ENCODE data around the gene KLHL36.

The KLHL36 gene

GRCh38 chr16:84606081-84606875 lies 42.0 kb upstream of the KLHL36 start:
- DNase-seq (ENCODE audit: low spot score) = no peak
- H3K27me3 ChIP-seq (ENCODE audit: control insufficient read depth in 3 of 3, insufficient read depth in 3 of 3, low read depth in 1 of 3, low read length in 3 of 3) = no peaks in the 10 kb centered on the region
- no peak overlapping the region for H3K14ac ChIP-seq (ENCODE audit: low read length)
- no peak overlapping the region for H3K9ac ChIP-seq (ENCODE audit: low read depth, low read length, poor library complexity)
- no peak overlapping the region for H2BK5ac ChIP-seq (ENCODE audit: low read length)
- no peak overlapping the region for H3K27ac ChIP-seq (replicated peaks; ENCODE audit: low read length)
- no peak overlapping the region for H3K18ac ChIP-seq (ENCODE audit: low read length)
- H3K4me1 ChIP-seq (ENCODE audit: control insufficient read depth in 2 of 2, insufficient read depth in 1 of 2, low read depth in 1 of 2, low read length in 2 of 2) = peaks cover 20 to 30% of the 10 kb centered on the region in 2 donors
- no peak overlapping the region for H4K91ac ChIP-seq (ENCODE audit: low read depth, low read length, poor library complexity)
- no peak overlapping the region for H3K23ac ChIP-seq (ENCODE audit: low read depth, low read length, poor library complexity)
- H3K36me3 ChIP-seq (replicated peaks in 1 of 2; ENCODE audit: control insufficient read depth in 2 of 2, insufficient read depth in 2 of 2, low read length in 2 of 2) = peaks cover 8 to 81% of the 10 kb centered on the region in 2 donors
- H3K9me3 ChIP-seq (replicated peaks in 1 of 2; ENCODE audit: control insufficient read depth in 2 of 2, insufficient read depth in 1 of 2, low read depth in 1 of 2, low read length in 2 of 2) = peaks cover 2 to 32% of the 10 kb centered on the region in 2 donors
- no CpG with 5 or more reads among the region's 14 CpGs for WGBS, 2 donors (ENCODE audit: extremely low coverage in 2 of 2, insufficient read length in 2 of 2, insufficient replicate concordance in 1 of 2)
- no peak overlapping the region for H2BK12ac ChIP-seq (ENCODE audit: low read length)
- peak overlapping the region; percentile 4 for H2AK5ac ChIP-seq (ENCODE audit: low read depth, low read length)
- H2BK15ac ChIP-seq (ENCODE audit: low read length) = no peak overlapping the region
- no peak overlapping the region for H3K4me2 ChIP-seq (ENCODE audit: insufficient read depth, low read length, poor library complexity, severe bottlenecking)
- no peak overlapping the region for H3K4ac ChIP-seq (ENCODE audit: low read length)
- H3K4me3 ChIP-seq (ENCODE audit: low read length in 2 of 2) = no peak overlapping the region
- no peak overlapping the region for H2BK120ac ChIP-seq (ENCODE audit: low read depth, low read length)
- H4K8ac ChIP-seq (ENCODE audit: low read depth, low read length) = no peak overlapping the region
- H3K79me1 ChIP-seq (ENCODE audit: low read depth, low read length) = peaks cover 4% of the 10 kb centered on the region
- no peak overlapping the region for H2AFZ ChIP-seq (ENCODE audit: low read length)

GRCh38 chr16:84607061-84607460 lies 41.2 kb upstream of the KLHL36 start:
- H3K4me2 ChIP-seq (ENCODE audit: insufficient read depth, low read length, poor library complexity, severe bottlenecking) = no peak overlapping the region
- peak overlapping the region in 1 of 2 donors; percentile 26 for H3K4me3 ChIP-seq (ENCODE audit: low read length in 2 of 2)
- peak overlapping the region; percentile 24 for H3K9ac ChIP-seq (ENCODE audit: low read depth, low read length, poor library complexity)
- no peaks in the 10 kb centered on the region for H3K27me3 ChIP-seq (ENCODE audit: control insufficient read depth in 3 of 3, insufficient read depth in 3 of 3, low read depth in 1 of 3, low read length in 3 of 3)
- H2BK5ac ChIP-seq (ENCODE audit: low read length) = no peak overlapping the region
- no peak overlapping the region for H4K91ac ChIP-seq (ENCODE audit: low read depth, low read length, poor library complexity)
- H3K18ac ChIP-seq (ENCODE audit: low read length) = no peak overlapping the region
- no CpG with 5 or more reads among the region's 13 CpGs for WGBS, 2 donors (ENCODE audit: extremely low coverage in 2 of 2, insufficient read length in 2 of 2, insufficient replicate concordance in 1 of 2)
- no peak overlapping the region for H2BK15ac ChIP-seq (ENCODE audit: low read length)
- H2BK12ac ChIP-seq (ENCODE audit: low read length) = no peak overlapping the region
- H3K14ac ChIP-seq (ENCODE audit: low read length) = no peak overlapping the region
- no peak overlapping the region for H3K23ac ChIP-seq (ENCODE audit: low read depth, low read length, poor library complexity)
- DNase-seq (ENCODE audit: low spot score) = no peak
- H2AK5ac ChIP-seq (ENCODE audit: low read depth, low read length) = no peak overlapping the region
- no peak overlapping the region for H3K4ac ChIP-seq (ENCODE audit: low read length)
- no peak overlapping the region for H2BK120ac ChIP-seq (ENCODE audit: low read depth, low read length)
- peaks cover 12 to 83% of the 10 kb centered on the region in 2 donors for H3K36me3 ChIP-seq (replicated peaks in 1 of 2; ENCODE audit: control insufficient read depth in 2 of 2, insufficient read depth in 2 of 2, low read length in 2 of 2)
- no peak overlapping the region for H2AFZ ChIP-seq (ENCODE audit: low read length)
- peaks cover 2 to 32% of the 10 kb centered on the region in 2 donors for H3K9me3 ChIP-seq (replicated peaks in 1 of 2; ENCODE audit: control insufficient read depth in 2 of 2, insufficient read depth in 1 of 2, low read depth in 1 of 2, low read length in 2 of 2)
- no peak overlapping the region for H3K27ac ChIP-seq (replicated peaks; ENCODE audit: low read length)
- H3K79me1 ChIP-seq (ENCODE audit: low read depth, low read length) = peaks cover 4% of the 10 kb centered on the region
- no peak overlapping the region for H4K8ac ChIP-seq (ENCODE audit: low read depth, low read length)
- peaks cover 17 to 23% of the 10 kb centered on the region in 2 donors for H3K4me1 ChIP-seq (ENCODE audit: control insufficient read depth in 2 of 2, insufficient read depth in 1 of 2, low read depth in 1 of 2, low read length in 2 of 2)

GRCh38 chr16:84607694-84608093 lies 40.6 kb upstream of the KLHL36 start:
- Histone ChIP-seq H2BK5ac (ENCODE audit: low read length) (no peak overlapping the region), H2BK12ac (ENCODE audit: low read length) (no peak overlapping the region), H2BK15ac (ENCODE audit: low read length) (no peak overlapping the region), H3K9me3 (replicated peaks in 1 of 2; ENCODE audit: control insufficient read depth in 2 of 2, insufficient read depth in 1 of 2, low read depth in 1 of 2, low read length in 2 of 2) (peaks cover 2 to 32% of the 10 kb centered on the region in 2 donors), H3K27ac (replicated peaks; ENCODE audit: low read length) (no peak overlapping the region), H3K4me1 (ENCODE audit: control insufficient read depth in 2 of 2, insufficient read depth in 1 of 2, low read depth in 1 of 2, low read length in 2 of 2) (peaks cover 17 to 22% of the 10 kb centered on the region in 2 donors), H3K4ac (ENCODE audit: low read length) (no peak overlapping the region), H3K18ac (ENCODE audit: low read length) (no peak overlapping the region), H2AK5ac (ENCODE audit: low read depth, low read length) (no peak overlapping the region), H4K91ac (ENCODE audit: low read depth, low read length, poor library complexity) (no peak overlapping the region), H4K8ac (ENCODE audit: low read depth, low read length) (no peak overlapping the region), H3K36me3 (replicated peaks in 1 of 2; ENCODE audit: control insufficient read depth in 2 of 2, insufficient read depth in 2 of 2, low read length in 2 of 2) (peaks cover 13 to 83% of the 10 kb centered on the region in 2 donors), H3K23ac (ENCODE audit: low read depth, low read length, poor library complexity) (no peak overlapping the region), H3K14ac (ENCODE audit: low read length) (no peak overlapping the region), H3K4me2 (ENCODE audit: insufficient read depth, low read length, poor library complexity, severe bottlenecking) (no peak overlapping the region), H2BK120ac (ENCODE audit: low read depth, low read length) (no peak overlapping the region), H2AFZ (ENCODE audit: low read length) (no peak overlapping the region), H3K79me1 (ENCODE audit: low read depth, low read length) (peaks cover 8% of the 10 kb centered on the region), H3K27me3 (ENCODE audit: control insufficient read depth in 3 of 3, insufficient read depth in 3 of 3, low read depth in 1 of 3, low read length in 3 of 3) (no peaks in the 10 kb centered on the region), H3K9ac (ENCODE audit: low read depth, low read length, poor library complexity) (no peak overlapping the region), H3K4me3 (ENCODE audit: low read length in 2 of 2) (no peak overlapping the region)
- no CpG with 5 or more reads among the region's 7 CpGs for WGBS, 2 donors (ENCODE audit: extremely low coverage in 2 of 2, insufficient read length in 2 of 2, insufficient replicate concordance in 1 of 2)
- DNase-seq (ENCODE audit: low spot score) = no peak

GRCh38 chr16:84608282-84608681 lies 40.0 kb upstream of the KLHL36 start:
- Histone ChIP-seq H2BK120ac (ENCODE audit: low read depth, low read length) (no peak overlapping the region), H3K27ac (replicated peaks; ENCODE audit: low read length) (no peak overlapping the region), H3K27me3 (ENCODE audit: control insufficient read depth in 3 of 3, insufficient read depth in 3 of 3, low read depth in 1 of 3, low read length in 3 of 3) (no peaks in the 10 kb centered on the region), H3K4me1 (ENCODE audit: control insufficient read depth in 2 of 2, insufficient read depth in 1 of 2, low read depth in 1 of 2, low read length in 2 of 2) (peaks cover 13 to 17% of the 10 kb centered on the region in 2 donors), H2BK15ac (ENCODE audit: low read length) (no peak overlapping the region), H3K9me3 (replicated peaks in 1 of 2; ENCODE audit: control insufficient read depth in 2 of 2, insufficient read depth in 1 of 2, low read depth in 1 of 2, low read length in 2 of 2) (peaks cover 2 to 32% of the 10 kb centered on the region in 2 donors), H2BK5ac (ENCODE audit: low read length) (no peak overlapping the region), H4K8ac (ENCODE audit: low read depth, low read length) (no peak overlapping the region), H3K23ac (ENCODE audit: low read depth, low read length, poor library complexity) (no peak overlapping the region), H3K79me1 (ENCODE audit: low read depth, low read length) (peaks cover 8% of the 10 kb centered on the region), H3K14ac (ENCODE audit: low read length) (no peak overlapping the region), H3K4me2 (ENCODE audit: insufficient read depth, low read length, poor library complexity, severe bottlenecking) (no peak overlapping the region), H4K91ac (ENCODE audit: low read depth, low read length, poor library complexity) (no peak overlapping the region), H3K4me3 (ENCODE audit: low read length in 2 of 2) (no peak overlapping the region), H3K18ac (ENCODE audit: low read length) (no peak overlapping the region), H2BK12ac (ENCODE audit: low read length) (no peak overlapping the region), H2AFZ (ENCODE audit: low read length) (no peak overlapping the region), H3K9ac (ENCODE audit: low read depth, low read length, poor library complexity) (no peak overlapping the region), H3K4ac (ENCODE audit: low read length) (no peak overlapping the region), H2AK5ac (ENCODE audit: low read depth, low read length) (no peak overlapping the region), H3K36me3 (replicated peaks in 1 of 2; ENCODE audit: control insufficient read depth in 2 of 2, insufficient read depth in 2 of 2, low read length in 2 of 2) (peaks cover 14 to 83% of the 10 kb centered on the region in 2 donors)
- no peak for DNase-seq (ENCODE audit: low spot score)
- WGBS, 2 donors (ENCODE audit: extremely low coverage in 2 of 2, insufficient read length in 2 of 2, insufficient replicate concordance in 1 of 2) = no CpG with 5 or more reads among the region's 6 CpGs
